Measurements from ENCODE around the gene NTF3. TPM values are rescaled to one million over a fixed set of nuclear protein-coding genes. Genes with fewer than 3 reads are reported as not detected.
A peak's percentile ranks its signal among the peaks of the same experiment; 100 is the strongest.

NTF3 gene
- total RNA-seq, 3 donors from 2014 or later: 0.88 to 1.3 TPM; not detected in 1

- peaks cover 0 to 9% of the 10 kb centered on the region in 2 donors for H3K27me3 ChIP-seq
- no peak overlapping the region for H3K4me3 ChIP-seq
- TF ChIP-seq POLR2A (IDR thresholded peaks at IDR 0.05): no peak
- peak in 1 of 3 donors; percentile 11 for TF ChIP-seq POLR2AphosphoS5 (IDR thresholded peaks at IDR 0.05)
- TF ChIP-seq CTCF (IDR thresholded peaks at IDR 0.05): no peak
- peaks cover 0 to 2% of the 10 kb centered on the region in 2 donors for H3K4me1 ChIP-seq
- no peaks in the 10 kb centered on the region for H3K9me3 ChIP-seq
- peak overlapping the region; percentile 12 to 63 for H3K27ac ChIP-seq
- DNase-seq (ENCODE audit: low spot score in 2 of 2): peak in 1 of 2 donors; percentile 80
- H3K36me3 ChIP-seq: no peaks in the 10 kb centered on the region
- intact Hi-C loops (cut with DNase I; ENCODE audit: low total_unique reads): loop anchor here (2.0 kb wide), 1 partner anchor 15 kb away; no protein-coding TSS in a partner anchor
These were observed 9.8 kb downstream of the NTF3 start for GRCh38 chr12:5441497-5442236.

GRCh38 chr12:5442251-5443006, 10.5 kb downstream of the NTF3 start:
- Histone ChIP-seq H3K36me3 (no peaks in the 10 kb centered on the region), H3K9me3 (no peaks in the 10 kb centered on the region), H3K4me1 (peaks cover 0 to 2% of the 10 kb centered on the region in 2 donors), H3K27ac (peak overlapping the region in 1 of 2 donors; percentile 12), H3K27me3 (peaks cover 0 to 4% of the 10 kb centered on the region in 2 donors), H3K4me3 (no peak overlapping the region)
- intact Hi-C loops (cut with DNase I; ENCODE audit: low total_unique reads): no loop called here
- no peak for TF ChIP-seq POLR2A (IDR thresholded peaks at IDR 0.05)
- TF ChIP-seq CTCF (IDR thresholded peaks at IDR 0.05): peak in 2 of 3 donors; percentile 59 to 62
- no peak for DNase-seq (ENCODE audit: low spot score in 2 of 2)

GRCh38 chr12:5444520-5444919, 12.6 kb downstream of the NTF3 start:
- no peak overlapping the region for H3K27ac ChIP-seq
- peaks cover 0 to 4% of the 10 kb centered on the region in 2 donors for H3K27me3 ChIP-seq
- peaks cover 0 to 2% of the 10 kb centered on the region in 2 donors for H3K4me1 ChIP-seq
- no peaks in the 10 kb centered on the region for H3K9me3 ChIP-seq
- no peaks in the 10 kb centered on the region for H3K36me3 ChIP-seq
- DNase-seq (ENCODE audit: low spot score in 2 of 2): no peak
- TF ChIP-seq POLR2AphosphoS5 (IDR thresholded peaks at IDR 0.05): no peak
- no peak for TF ChIP-seq POLR2A (IDR thresholded peaks at IDR 0.05)
- no peak for TF ChIP-seq CTCF (IDR thresholded peaks at IDR 0.05)
- H3K4me3 ChIP-seq: no peak overlapping the region
- intact Hi-C loops (cut with DNase I; ENCODE audit: low total_unique reads): no loop called here

- Histone ChIP-seq H3K4me3 (no peak overlapping the region), H3K27me3 (peaks cover 0 to 4% of the 10 kb centered on the region in 2 donors), H3K36me3 (no peaks in the 10 kb centered on the region), H3K9me3 (no peaks in the 10 kb centered on the region), H3K4me1 (no peaks in the 10 kb centered on the region), H3K27ac (no peak overlapping the region)
- intact Hi-C loops (cut with DNase I; ENCODE audit: low total_unique reads): no loop called here
- DNase-seq (ENCODE audit: low spot score in 2 of 2): no peak
- no peak for TF ChIP-seq CTCF (IDR thresholded peaks at IDR 0.05)
- TF ChIP-seq POLR2AphosphoS5 (IDR thresholded peaks at IDR 0.05): no peak
- TF ChIP-seq POLR2A (IDR thresholded peaks at IDR 0.05): no peak
These were observed 15.4 kb downstream of the NTF3 start for GRCh38 chr12:5447320-5447719.

GRCh38 chr12:5451251-5451650, 19.3 kb downstream of the NTF3 start:
- Histone ChIP-seq H3K36me3 (no peaks in the 10 kb centered on the region), H3K27me3 (no peaks in the 10 kb centered on the region), H3K4me1 (no peaks in the 10 kb centered on the region), H3K27ac (no peak overlapping the region), H3K4me3 (no peak overlapping the region), H3K9me3 (no peaks in the 10 kb centered on the region)
- intact Hi-C loops (cut with DNase I; ENCODE audit: low total_unique reads): no loop called here
- no peak for TF ChIP-seq POLR2A (IDR thresholded peaks at IDR 0.05)
- no peak for DNase-seq (ENCODE audit: low spot score in 2 of 2)
